NCI-H1694 (cell line): Measurements from ENCODE around the gene NRTN.
"Not testable (repeated sequence)": the region's sequence is repeated elsewhere in the genome, so short reads cannot be mapped to it uniquely, and the experiment has no call there.

Experiments used
- DNase-seq: peaks from one replicate; lab custom pipeline; 2025; lab: John Stamatoyannopoulos, UW

The NRTN gene, protein sequence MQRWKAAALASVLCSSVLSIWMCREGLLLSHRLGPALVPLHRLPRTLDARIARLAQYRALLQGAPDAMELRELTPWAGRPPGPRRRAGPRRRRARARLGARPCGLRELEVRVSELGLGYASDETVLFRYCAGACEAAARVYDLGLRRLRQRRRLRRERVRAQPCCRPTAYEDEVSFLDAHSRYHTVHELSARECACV

DNA sequence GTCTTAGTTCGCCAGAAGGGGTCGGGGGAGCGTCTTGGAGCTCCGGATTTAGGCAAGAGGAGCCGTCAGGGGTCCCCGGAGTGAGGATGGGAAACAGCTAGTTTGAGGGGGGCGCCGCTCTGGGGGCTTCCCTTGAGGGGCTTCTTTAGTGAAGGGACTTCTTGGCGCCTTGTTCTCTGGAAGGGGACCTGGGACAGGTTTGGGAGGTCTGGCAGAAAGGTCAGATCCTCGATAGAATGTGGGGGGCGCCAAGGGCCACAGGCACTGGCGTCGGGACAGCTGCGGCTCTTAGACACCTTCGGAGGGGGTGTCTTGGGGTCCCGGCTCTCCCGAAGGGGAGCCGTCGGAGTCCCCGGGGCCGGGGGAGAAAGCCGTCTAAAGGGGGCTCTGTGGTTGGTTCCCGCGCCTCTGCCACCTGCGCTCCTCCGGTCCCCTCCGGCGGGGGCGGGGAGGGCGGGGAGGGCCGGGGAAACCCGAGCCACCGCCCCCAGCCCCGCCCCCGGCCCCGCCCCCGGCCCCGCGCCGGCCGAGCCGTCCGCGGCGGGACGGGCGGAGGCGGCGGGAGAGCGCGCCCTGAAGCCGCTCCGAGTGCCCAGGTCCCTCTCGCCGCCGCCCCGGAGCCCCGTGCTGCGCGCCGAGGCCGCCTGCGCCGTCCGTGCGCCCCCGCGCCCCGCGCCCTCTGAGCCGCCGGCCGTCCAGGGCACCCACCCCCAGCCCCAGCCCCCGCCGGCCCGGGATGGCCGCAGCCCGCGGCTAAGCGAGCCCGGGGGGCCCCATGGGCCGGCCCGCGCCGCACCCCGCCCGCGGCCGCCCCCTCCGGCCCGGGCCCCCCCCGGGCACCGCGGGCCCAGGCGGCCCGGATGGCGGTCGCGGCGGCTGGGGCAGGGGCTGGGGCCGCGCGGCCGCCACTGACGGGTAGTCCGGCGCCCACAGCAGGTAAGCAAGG lies at the start of gene NRTN:
TSS of gene NRTN (plus strand) at position 552 of the 946 bp plus-strand sequence. CDS start 19,099 bp downstream, outside the sequence.
- peak; percentile 4 for DNase-seq

DNA sequence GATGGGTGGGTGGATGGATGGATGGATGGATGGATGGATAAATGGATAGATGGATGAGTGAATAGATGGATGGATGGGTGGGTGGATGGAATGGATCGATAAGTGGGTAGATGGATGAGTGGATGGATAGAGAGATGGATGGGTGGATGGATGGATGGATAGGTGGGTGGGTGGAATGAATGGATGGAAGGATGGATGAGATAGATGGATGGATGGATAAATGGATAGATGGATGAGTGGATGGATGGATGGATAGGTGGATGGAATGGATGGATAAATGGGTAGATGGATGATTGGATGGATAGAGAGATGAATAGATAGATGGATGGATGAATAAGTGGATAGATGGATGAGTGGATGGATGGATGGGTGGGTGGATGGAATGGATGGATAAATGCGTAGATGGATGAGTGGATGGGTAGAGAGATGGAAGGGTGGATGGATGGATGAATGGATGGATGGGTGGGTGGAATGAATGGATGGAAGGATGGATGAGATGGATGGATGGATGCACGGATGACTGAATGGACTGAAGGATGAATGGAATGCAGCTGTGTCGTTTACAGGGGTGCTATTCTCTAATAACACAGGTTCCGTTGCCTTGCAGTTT lies 42.2 kb upstream of the NRTN start:
- DNase-seq = no peak

DNA sequence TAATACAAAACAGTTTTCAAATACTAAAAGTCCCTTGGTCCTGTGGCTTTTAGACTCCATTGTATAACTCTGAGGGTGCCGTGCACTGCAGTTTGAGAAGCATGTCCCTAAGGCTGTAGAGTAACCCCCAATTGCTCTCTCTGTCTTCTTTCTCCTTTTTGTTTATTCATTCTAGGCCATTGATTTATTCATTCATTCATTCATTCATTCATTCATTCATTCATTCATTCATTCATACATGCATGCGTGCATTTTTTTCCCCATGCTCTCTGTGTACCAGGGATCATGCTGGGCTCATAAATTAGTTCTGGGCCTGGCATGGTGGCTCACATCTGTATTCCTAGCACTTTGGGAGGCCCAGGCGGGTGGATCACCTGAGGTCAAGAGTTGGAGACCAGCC lies 39.6 kb upstream of the NRTN start:
- DNase-seq = no peak

DNA sequence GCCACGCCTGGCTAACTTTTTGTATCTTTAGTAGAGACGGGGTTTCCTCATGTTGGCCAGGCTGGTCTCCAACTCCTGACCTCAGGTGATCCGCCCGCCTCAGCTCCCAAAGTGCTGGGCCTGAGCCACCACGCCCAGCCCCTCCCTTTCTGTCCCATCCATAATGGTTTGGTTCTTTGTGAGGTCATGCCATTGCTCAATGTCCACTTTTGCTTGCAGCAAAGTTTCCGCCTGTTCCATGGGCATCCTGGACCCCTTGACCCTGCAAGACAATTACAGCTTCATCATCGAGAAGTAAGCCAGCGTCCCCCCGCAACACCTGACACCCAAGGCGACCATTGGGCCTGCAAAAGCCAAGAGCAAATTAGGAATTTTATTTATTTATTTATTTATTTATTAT lies 36.9 kb upstream of the NRTN start:
- DNase-seq = no peak

DNA sequence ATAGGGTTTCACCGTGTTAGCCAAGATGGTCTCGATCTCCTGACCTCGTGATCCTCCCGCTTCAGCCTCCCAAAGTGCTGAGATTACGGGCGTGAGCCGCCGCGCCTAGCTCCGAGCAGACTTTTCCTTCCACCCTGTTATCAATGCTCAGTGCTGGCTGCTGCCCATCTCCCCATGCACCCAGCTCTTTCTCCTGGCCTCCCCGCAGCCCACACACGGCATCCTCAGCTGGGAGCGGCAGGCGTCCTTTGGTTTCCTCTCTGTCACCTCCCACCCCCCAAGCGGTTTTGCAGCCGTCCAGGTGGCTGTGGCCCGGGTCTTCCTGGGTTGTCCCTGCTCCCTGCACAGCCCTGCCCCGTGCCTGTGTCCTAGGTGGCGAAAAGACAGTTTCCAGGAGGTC lies 32.5 kb upstream of the NRTN start:
- DNase-seq = no peak

DNA sequence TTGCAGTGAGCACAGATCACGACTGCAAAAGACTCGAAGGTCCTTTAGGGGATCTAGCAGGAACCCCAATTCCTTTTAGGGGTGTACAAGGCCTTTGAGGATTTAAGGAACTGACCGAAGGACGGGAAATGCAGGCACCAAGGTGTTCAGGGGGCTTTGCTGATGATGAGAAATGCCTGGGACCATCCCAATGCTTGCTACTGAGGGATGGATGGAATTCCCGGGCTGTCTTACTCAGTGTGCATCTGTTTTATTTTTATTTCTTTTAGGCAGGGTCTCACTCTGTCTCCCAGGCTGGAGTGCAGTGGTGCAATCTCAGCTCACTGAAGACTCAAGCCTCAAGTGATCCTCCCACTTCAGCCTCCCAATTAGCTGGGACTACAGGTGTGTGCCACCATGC lies 31.6 kb upstream of the NRTN start:
- DNase-seq = no peak

DNA sequence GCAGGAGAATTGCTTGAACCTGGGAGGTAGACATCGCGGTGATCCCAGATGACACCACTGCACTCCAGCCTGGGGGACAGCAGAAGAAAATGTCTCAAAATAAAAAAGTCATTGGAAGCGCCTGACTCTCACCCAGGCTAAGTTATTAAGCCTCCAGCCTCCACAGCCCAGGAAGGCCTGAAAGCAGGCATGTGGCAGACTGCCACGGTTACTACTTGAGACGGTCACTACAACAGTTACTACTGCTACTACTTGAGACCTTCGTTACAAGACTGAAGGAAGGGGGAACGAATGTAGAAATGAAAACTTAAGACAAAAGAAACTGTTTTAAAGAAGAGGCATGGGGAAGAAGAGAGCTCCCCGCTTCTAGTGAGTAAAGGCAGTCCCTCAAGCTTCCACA lies 29.9 kb upstream of the NRTN start:
- no peak for DNase-seq

DNA sequence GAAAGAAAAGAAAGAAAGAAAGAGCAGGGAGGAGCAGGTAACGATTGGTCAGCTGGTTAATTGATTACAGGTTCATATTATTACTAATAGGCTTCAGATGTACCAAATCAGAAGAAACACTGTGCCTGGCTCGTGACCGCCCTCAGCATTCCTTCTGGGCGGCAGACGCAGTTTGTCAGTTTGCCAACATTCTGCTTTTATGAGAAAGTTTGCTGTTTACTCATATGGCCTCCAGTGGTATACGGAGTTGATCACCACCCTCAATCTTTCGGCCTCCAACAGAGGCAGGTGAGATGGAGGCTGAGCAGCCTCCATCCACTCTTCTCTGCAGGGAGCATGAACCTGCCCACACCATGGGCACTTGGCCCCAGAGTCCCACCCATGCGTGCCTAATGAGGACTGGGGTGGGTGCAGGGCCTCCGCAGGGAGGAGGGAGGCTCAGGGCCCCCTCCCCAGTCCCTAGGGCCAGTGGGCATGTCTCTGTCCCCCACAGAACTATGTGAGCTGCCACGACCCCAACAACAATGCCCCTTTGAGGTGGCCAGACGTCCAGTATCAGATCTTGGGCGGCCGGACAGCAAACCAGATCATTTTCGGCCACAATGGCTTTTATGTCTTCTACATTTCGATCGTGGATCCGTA lies 29.1 kb upstream of the NRTN start:
- DNase-seq = no peak

DNA sequence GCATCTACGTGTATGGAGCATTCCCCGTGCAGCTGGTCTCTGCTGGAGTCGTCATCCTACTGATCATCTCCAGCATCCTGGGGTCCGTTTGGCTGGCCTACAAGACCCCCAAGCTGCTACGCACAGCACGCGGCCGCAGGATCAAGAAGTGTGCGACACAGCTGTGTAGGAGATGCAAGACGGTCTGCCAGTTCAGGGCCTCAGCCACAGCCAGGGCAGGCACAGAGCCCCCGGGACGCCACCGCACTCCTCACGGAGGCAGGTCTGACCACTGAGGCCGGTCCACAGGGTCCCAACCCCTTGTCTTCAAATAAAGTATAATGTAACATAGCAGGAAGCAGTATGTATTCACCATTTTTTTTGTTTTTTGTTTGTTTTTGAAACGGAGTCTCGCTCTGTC lies 26.5 kb upstream of the NRTN start:
- no peak for DNase-seq

DNA sequence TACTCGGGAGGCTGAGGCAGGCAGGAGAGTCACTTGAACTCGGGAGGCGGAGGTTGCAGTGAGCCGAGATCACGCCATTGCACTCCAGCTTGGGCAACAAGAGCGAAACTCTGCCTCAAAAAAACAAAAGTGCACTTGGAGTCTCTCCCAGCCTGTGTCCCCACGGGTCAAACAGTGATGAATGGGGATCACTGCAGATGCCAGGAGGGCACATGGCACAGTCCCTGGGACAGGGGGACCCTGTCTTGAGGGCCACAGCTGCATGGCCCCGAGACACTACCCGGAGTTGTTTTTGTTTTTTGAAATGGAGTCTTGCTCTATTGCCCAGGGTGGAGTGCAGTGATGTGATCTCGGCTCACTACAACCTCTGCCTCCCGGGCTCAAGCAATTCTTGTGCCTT lies 24.0 kb upstream of the NRTN start:
- not testable (repeated sequence) for DNase-seq

DNA sequence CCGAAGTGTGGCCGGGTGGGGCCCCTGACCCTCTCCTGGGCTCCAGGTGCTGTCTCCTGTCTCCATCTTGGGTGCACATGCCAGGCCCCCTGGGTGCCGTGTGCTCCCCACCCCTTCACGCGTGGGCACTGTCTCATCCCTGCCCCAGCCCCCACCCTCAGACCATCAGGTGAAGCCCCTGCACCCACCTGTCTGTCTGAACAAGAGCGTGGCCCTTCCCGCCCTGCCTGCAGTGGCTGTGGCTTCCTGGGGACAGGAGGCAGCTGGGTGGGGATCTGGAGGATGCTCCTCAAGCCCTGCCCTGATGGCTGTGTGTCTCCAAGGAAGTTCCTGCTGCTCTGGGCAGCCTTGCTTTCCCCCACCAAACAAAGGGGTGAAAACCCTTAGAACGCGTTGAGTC lies 22.5 kb upstream of the NRTN start:
- no peak for DNase-seq

DNA sequence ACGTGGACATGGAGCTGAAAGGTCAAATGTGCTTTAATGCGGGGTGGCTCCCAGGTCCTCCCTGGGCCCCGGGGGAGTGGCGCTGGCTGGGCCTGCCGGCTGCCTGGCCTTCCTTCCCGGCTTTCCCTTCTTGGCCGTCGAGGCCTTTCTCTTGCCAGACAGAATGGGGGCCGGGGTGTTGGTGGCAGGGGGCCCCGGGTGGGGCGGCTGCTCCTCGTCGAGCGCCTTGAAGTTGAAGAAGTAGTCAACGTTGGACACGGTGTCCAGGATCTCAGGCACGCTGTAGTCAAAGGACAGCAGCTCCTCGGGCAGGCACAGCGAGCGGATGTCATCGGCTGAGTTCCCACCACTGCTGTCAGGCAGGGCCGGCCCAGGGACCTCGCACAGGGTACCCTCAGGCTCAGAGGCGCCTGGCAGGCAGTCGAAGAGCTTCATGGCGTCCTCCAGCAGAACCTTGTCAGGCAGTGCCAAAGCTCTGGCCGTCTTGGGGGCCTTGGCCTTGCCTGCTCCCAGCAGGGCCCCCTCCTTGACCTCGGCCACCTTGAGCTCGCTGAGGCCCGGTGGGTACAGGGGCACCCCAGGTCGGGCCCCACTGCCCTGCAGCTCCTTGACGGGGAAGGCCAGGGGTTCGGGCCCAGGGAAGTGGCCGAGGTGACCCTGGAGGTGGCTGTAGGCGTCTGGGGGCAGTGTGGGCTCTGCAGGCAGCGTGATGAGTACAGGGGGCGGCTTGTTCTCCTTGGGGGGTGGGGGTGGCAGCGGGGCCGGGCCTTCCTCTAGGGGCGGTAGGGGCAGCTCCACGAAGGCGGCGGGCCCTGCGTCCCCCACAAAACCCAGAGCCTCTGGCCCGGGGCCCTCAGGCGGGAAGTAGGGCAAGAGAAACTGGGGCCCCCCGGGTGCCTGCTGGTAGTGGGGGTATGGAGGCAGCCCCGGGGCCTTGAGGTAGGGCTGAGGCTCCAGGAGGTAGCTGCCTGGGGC lies 21.6 kb upstream of the NRTN start:
- DNase-seq = no peak

DNA sequence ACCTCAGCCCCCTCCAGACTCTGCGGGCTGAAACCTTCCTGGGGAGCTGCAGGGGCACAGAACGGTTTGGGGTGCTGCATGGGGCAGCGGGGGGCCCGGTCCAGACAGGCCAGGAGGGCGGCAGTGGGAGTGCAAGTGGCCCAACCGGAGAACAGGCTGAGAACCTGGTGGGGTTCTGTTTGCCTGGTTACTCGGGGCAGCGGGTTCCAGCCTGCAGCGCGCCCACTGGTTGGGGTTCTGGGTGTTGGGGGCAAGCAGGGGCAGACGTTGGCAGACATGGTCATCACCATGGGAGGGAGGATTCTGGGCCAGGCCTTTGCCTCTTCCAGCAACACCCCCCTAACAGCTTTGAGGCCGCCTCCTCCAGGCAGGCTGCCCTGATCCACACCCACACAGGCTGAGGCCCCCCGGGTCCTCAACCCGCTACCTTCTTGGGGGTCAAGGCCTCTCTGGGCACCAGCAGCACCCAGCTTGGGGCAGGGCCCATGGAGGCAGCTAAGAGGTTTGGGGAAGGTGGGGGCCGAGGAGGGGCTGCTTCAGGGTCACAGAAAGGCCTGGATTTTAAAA lies 20.2 kb upstream of the NRTN start, which contains the start of gene PRR22:
TSS of gene PRR22 (minus strand) at position 166 of the 567 bp plus-strand sequence. CDS start at position 80, 86 bp downstream.
- DNase-seq = no peak

DNA sequence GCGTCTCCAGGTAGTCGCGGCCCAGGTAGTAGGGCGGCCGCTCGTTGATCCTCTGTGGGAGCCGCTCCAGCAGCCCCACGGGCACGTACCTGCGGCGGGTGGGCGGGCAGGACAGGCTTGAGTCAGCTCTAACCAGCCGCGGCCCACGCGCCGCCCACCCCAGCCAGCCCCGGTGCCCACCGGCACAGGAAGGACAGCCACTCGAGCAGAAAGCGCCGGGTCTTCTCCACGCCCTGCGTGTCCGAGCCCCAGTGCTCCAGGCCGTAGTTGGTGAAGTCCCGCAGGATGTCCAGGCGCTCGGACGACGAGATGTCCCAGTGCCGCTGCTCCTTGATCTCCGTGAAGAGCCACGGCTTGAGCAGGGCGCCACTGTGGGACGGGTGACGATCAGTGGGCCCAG lies 19.4 kb upstream of the NRTN start:
- DNase-seq = no peak

DNA sequence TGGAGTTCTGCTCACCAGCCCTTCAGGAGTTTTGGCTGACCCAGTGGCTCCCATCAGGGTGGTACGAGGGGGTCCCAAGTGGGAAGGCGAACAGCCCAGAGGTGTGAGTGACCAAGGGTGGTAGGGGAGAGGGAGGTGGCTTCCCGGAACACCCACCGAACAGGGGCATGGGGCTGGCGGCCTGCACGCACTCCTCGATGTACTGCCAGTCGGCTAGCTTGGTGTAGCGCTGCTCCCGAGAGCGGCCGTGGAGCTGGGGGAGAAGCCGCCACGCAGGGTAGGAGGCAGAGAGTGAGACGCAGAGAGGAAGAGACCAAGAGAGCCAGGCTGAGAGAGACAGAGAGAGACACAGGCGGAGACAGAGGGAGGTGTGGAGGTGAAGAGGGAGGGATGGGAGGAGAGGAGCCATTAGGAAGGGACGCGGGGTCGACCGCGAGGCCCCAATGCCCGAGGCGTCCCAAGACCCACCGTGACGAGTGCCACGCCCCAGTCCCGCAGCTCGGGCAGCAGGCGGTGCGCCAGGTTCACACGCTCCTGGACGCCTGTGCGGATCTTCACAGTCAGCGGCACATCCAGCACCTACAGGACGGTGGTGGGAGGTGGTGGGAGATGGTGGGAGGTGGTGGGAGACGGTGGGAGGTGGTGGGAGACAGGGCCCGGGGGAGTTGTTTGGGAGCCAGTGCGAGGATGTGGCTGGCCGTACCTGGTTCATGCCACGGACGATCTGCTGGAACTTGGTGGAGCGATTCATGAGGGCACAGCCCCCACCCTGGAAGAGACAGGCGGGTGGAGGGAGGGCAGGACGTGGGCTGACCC lies 18.1 kb upstream of the NRTN start:
- no peak for DNase-seq

DNA sequence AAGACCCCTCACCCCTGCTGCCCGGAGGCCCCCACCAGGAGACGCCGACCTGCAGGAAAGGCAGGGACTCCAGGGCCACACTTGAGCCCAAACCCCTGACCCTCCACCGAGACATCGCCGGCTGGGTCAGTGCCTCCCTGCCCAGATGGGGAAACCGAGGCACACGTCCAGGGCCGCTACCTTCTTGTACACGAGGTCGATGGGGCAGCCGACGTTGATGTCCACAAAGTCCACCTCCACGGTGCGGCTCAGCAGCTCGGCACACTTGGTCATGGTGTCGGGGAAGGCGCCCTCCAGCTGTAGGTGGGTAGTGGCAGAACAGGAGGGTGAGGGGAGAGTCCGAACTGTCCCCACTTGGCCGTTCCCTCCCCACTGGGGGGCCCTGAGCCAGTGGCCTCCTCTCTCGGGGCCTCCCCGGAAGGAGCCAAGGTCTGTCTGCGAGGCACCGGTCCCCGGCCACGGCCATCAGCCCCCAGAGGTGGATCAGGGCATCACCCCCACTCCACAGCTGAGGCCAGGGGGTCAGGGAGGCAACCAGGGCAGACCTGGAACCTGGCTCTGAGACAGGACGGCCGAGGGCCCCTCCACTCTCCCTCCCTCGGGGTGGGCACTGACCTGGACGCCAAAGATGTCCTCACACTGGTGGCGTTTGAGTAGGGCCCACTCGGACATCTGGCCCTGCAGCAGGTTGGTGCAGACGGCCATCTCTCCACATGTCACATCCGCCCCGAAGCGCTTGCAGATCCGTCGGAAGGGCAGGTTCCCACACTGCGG lies 17.3 kb upstream of the NRTN start:
- DNase-seq = no peak

DNA sequence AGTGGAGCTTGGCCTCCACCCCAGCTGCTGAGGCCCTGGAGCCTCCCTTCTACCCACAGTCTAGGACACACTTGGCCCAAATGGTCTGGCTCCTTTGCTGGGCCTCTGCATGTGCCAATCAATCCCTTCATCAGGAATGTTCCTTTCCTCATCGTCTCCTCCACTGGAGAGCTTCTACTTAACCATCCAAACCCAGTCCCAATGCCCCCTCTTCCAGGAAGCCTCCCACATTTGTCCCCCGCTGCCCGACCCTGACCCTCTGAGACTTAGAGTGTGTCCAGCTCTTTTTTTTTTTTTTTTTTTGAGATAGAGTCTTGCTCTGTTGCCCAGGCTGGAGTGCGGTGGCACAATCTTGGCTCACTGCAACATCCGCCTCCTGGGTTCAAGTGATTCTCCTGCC lies 16.4 kb upstream of the NRTN start:
- no peak for DNase-seq

DNA sequence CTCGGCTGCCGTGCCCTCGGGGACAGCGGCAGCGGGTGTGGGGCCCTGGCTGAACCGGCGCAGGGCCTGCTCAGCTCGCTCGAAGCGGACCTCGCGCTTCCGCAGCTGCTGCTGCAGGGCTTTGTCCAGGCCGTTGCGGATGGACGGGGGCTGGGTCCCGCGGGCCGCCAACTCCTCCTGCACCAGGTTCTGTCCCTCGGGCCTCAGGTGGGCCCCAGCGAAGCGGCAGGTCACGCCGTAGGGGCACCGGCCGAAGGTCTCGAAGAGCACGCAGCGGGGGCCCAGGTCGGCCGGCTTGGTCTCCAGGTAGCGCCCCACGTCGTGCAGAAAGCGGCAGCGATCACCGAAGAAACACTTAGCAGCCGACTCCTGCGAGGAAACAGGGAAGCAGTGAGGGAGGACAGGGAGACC lies 15.5 kb upstream of the NRTN start:
- DNase-seq = no peak

DNA sequence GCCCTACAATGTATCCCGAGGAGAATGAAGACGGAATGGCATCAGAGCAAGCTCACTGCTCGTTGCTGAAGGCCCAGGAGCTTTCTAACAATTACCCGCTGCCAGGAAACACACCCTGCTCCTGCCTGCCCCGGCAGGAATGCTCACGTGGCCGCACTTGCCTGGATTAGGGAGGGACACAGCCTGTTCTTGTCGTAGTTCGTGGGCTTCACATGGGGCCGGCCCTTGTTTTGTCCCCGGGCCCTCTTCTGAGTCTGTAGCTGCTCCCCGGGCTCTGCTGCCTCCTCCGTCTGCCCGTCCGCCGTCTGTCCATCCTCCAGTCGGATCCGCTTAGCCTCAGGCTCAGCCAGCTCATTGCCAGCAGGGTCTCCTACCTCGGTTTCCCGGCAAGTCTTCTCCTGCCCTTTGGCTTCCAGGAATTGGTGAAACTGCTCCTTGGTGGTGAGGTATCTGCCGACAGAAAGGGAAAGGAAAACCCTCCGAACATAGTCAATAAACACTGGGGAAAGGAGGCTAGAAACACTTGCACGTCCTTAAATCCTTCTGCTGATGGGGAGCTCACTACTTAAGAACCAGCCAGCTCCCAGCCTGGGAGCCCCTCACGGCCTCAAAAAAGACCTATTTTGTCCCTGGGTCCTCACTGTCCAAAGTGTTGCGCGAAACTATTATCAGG lies 14.8 kb upstream of the NRTN start:
- DNase-seq = no peak
